ENCODE measurements around the gene RAX2. TPM values are rescaled to one million over a fixed set of nuclear protein-coding genes. Genes with fewer than 3 reads are reported as not detected.

Gene RAX2
- total and polyA plus RNA-seq, 7 experiments from 2014 or later: not detected

- Mint-ChIP-seq H3K4me3 (no peak overlapping the region), H3K36me3 (peaks cover 0 to 23% (median 4%) of the 10 kb centered on the region in 5 donors), H3K27ac (no peak overlapping the region), H3K27me3 (no peaks in the 10 kb centered on the region), H3K9me3 (no peaks in the 10 kb centered on the region), H3K4me1 (peaks cover 0 to 2% (median 0%) of the 10 kb centered on the region in 7 donors)
- ChIA-PET CTCF (no interaction called here), POLR2A (interaction anchor here (0.8 to 1.7 kb wide), 2 partner anchors 29 to 32 kb away, joined by 3 read pairs; partner anchors contain the start of gene MRPL54)
- no peaks in the 10 kb centered on the region for H3K27me3 ChIP-seq (ENCODE audit: control insufficient read depth in 2 of 2, insufficient read depth in 2 of 2, low read length in 2 of 2)
- no peaks in the 10 kb centered on the region for H3K9me3 ChIP-seq (ENCODE audit: control insufficient read depth in 2 of 3, low read length in 3 of 3)
- peaks cover 0 to 4% (median 0%) of the 10 kb centered on the region in 3 experiments for H3K36me3 ChIP-seq (ENCODE audit: control insufficient read depth in 2 of 3, insufficient read depth in 3 of 3, low read length in 3 of 3)
- no peak overlapping the region for H3K4me3 ChIP-seq (ENCODE audit: low read length)
- H3K4me1 ChIP-seq (ENCODE audit: control insufficient read depth in 2 of 2, insufficient read depth in 2 of 2, low read length in 2 of 2): no peaks in the 10 kb centered on the region
- DNase-seq (no peak), ATAC-seq (no peak)
- intact Hi-C loops (cut with micrococcal nuclease): no loop called here
- no peak overlapping the region for H3K27ac ChIP-seq (ENCODE audit: low read depth, low read length)
Observed at GRCh38 chr19:3730457-3730958, 41.5 kb downstream of the RAX2 start.

- CTCF ChIA-PET: interaction anchor here (0.7 kb wide), 1 partner anchor 38 kb away, joined by 3 read pairs; no protein-coding TSS in a partner anchor
- no peak for ATAC-seq
Observed at GRCh38 chr19:3725640-3726310, 46.3 kb downstream of the RAX2 start.

GRCh38 chr19:3725121-3725520, 46.9 kb downstream of the RAX2 start:
- H3K9me3 Mint-ChIP-seq: no peaks in the 10 kb centered on the region
- H3K36me3 ChIP-seq (ENCODE audit: control insufficient read depth in 2 of 3, insufficient read depth in 3 of 3, low read length in 3 of 3): no peaks in the 10 kb centered on the region
- H3K9me3 ChIP-seq (ENCODE audit: control insufficient read depth in 2 of 3, low read length in 3 of 3): no peaks in the 10 kb centered on the region
- peaks cover 0 to 44% (median 0%) of the 10 kb centered on the region in 5 donors for H3K27me3 Mint-ChIP-seq
- peaks cover 9 to 15% of the 10 kb centered on the region in 2 donors for H3K4me1 ChIP-seq (ENCODE audit: control insufficient read depth in 2 of 2, insufficient read depth in 2 of 2, low read length in 2 of 2)
- ATAC-seq: no peak
- H3K36me3 Mint-ChIP-seq: peaks cover 0 to 4% (median 0%) of the 10 kb centered on the region in 5 donors
- no peak overlapping the region for H3K4me3 ChIP-seq (ENCODE audit: low read length)
- no peak for DNase-seq
- POLR2A ChIA-PET: interaction anchor here (1.1 to 1.3 kb wide), 2 partner anchors 13 to 14 kb away, joined by 4 to 5 read pairs; no protein-coding TSS in a partner anchor
- H3K27me3 ChIP-seq (ENCODE audit: control insufficient read depth in 2 of 2, insufficient read depth in 2 of 2, low read length in 2 of 2): peaks cover 0 to 3% of the 10 kb centered on the region in 2 donors
- intact Hi-C loops (cut with micrococcal nuclease): no loop called here
- H3K4me3 Mint-ChIP-seq: no peak overlapping the region
- peak overlapping the region in 3 of 9 donors; percentile 39 to 70 (median 70) for H3K27ac Mint-ChIP-seq
- H3K4me1 Mint-ChIP-seq: peaks cover 0 to 21% (median 8%) of the 10 kb centered on the region in 7 donors
- CTCF ChIA-PET: interaction anchor here (0.6 to 1.1 kb wide), 3 partner anchors 33 to 71 kb away, joined by 3 read pairs; no protein-coding TSS in a partner anchor
- no peak overlapping the region for H3K27ac ChIP-seq (ENCODE audit: low read depth, low read length)

More at GRCh38 chr19:3725640-3726310, 46.3 kb downstream of the RAX2 start:
- Histone ChIP-seq H3K4me3 (ENCODE audit: low read length) (no peak overlapping the region), H3K36me3 (ENCODE audit: control insufficient read depth in 2 of 3, insufficient read depth in 3 of 3, low read length in 3 of 3) (no peaks in the 10 kb centered on the region), H3K27me3 (ENCODE audit: control insufficient read depth in 2 of 2, insufficient read depth in 2 of 2, low read length in 2 of 2) (peaks cover 0 to 3% of the 10 kb centered on the region in 2 donors), H3K9me3 (ENCODE audit: control insufficient read depth in 2 of 3, low read length in 3 of 3) (no peaks in the 10 kb centered on the region), H3K4me1 (ENCODE audit: control insufficient read depth in 2 of 2, insufficient read depth in 2 of 2, low read length in 2 of 2) (peaks cover 9 to 14% of the 10 kb centered on the region in 2 donors), H3K27ac (ENCODE audit: low read depth, low read length) (no peak overlapping the region)
- Mint-ChIP-seq H3K36me3 (peaks cover 0 to 8% (median 0%) of the 10 kb centered on the region in 5 donors), H3K4me1 (peaks cover 0 to 20% (median 6%) of the 10 kb centered on the region in 7 donors), H3K4me3 (no peak overlapping the region), H3K27me3 (peaks cover 0 to 38% (median 0%) of the 10 kb centered on the region in 5 donors), H3K27ac (no peak overlapping the region), H3K9me3 (no peaks in the 10 kb centered on the region)
- intact Hi-C loops (cut with micrococcal nuclease): no loop called here
- POLR2A ChIA-PET: interaction anchor here (1.3 kb wide), 1 partner anchor 12 kb away, joined by 4 read pairs; no protein-coding TSS in a partner anchor
- no peak for DNase-seq

GRCh38 chr19:3723883-3724282, 48.1 kb downstream of the RAX2 start:
- Mint-ChIP-seq H3K4me3 (no peak overlapping the region), H3K36me3 (no peaks in the 10 kb centered on the region)
- POLR2A ChIA-PET: interaction anchor here (0.6 kb wide), 1 partner anchor 38 kb away, joined by 6 read pairs; the partner anchor contains the start of genes APBA3 and MRPL54

GRCh38 chr19:3723110-3723488, 48.9 kb downstream of the RAX2 start:
- peaks cover 9 to 15% of the 10 kb centered on the region in 2 donors for H3K4me1 ChIP-seq (ENCODE audit: control insufficient read depth in 2 of 2, insufficient read depth in 2 of 2, low read length in 2 of 2)
- no peaks in the 10 kb centered on the region for H3K9me3 Mint-ChIP-seq
- H3K36me3 Mint-ChIP-seq: no peaks in the 10 kb centered on the region
- no peak overlapping the region for H3K4me3 ChIP-seq (ENCODE audit: low read length)
- ChIA-PET POLR2A (interaction anchor here (0.8 kb wide), 1 partner anchor 38 kb away, joined by 3 read pairs; no protein-coding TSS in a partner anchor), CTCF (no interaction called here)
- intact Hi-C loops (cut with micrococcal nuclease): no loop called here
- peaks cover 0 to 21% (median 8%) of the 10 kb centered on the region in 7 donors for H3K4me1 Mint-ChIP-seq
- no peaks in the 10 kb centered on the region for H3K36me3 ChIP-seq (ENCODE audit: control insufficient read depth in 2 of 3, insufficient read depth in 3 of 3, low read length in 3 of 3)
- H3K9me3 ChIP-seq (ENCODE audit: control insufficient read depth in 2 of 3, low read length in 3 of 3): no peaks in the 10 kb centered on the region
- H3K4me3 Mint-ChIP-seq: peak overlapping the region in 6 of 10 donors; percentile 10 to 86 (median 46)
- peak overlapping the region in 4 of 9 donors; percentile 9 to 65 (median 26) for H3K27ac Mint-ChIP-seq
- H3K27me3 ChIP-seq (ENCODE audit: control insufficient read depth in 2 of 2, insufficient read depth in 2 of 2, low read length in 2 of 2): peaks cover 0 to 3% of the 10 kb centered on the region in 2 donors
- H3K27me3 Mint-ChIP-seq: peaks cover 0 to 54% (median 0%) of the 10 kb centered on the region in 5 donors
- H3K27ac ChIP-seq (ENCODE audit: low read depth, low read length): no peak overlapping the region
- ATAC-seq: no peak
- DNase-seq: no peak

More at GRCh38 chr19:3723883-3724282, 48.1 kb downstream of the RAX2 start:
- intact Hi-C loops (cut with micrococcal nuclease): no loop called here
- Histone ChIP-seq H3K36me3 (ENCODE audit: control insufficient read depth in 2 of 3, insufficient read depth in 3 of 3, low read length in 3 of 3) (no peaks in the 10 kb centered on the region), H3K4me3 (ENCODE audit: low read length) (no peak overlapping the region), H3K27ac (ENCODE audit: low read depth, low read length) (no peak overlapping the region), H3K4me1 (ENCODE audit: control insufficient read depth in 2 of 2, insufficient read depth in 2 of 2, low read length in 2 of 2) (peaks cover 9 to 15% of the 10 kb centered on the region in 2 donors), H3K27me3 (ENCODE audit: control insufficient read depth in 2 of 2, insufficient read depth in 2 of 2, low read length in 2 of 2) (peaks cover 0 to 3% of the 10 kb centered on the region in 2 donors), H3K9me3 (ENCODE audit: control insufficient read depth in 2 of 3, low read length in 3 of 3) (no peaks in the 10 kb centered on the region)
- CTCF ChIA-PET: interaction anchor here (0.9 to 1.1 kb wide), 2 partner anchors 34 to 98 kb away, joined by 3 read pairs; no protein-coding TSS in a partner anchor
- peaks cover 0 to 54% (median 0%) of the 10 kb centered on the region in 5 donors for H3K27me3 Mint-ChIP-seq
- H3K27ac Mint-ChIP-seq: peak overlapping the region in 2 of 9 donors; percentile 12 to 57
- ATAC-seq (no peak), DNase-seq (no peak)
- no peaks in the 10 kb centered on the region for H3K9me3 Mint-ChIP-seq
- H3K4me1 Mint-ChIP-seq: peaks cover 0 to 21% (median 8%) of the 10 kb centered on the region in 7 donors

- intact Hi-C loops (cut with micrococcal nuclease): no loop called here
- Histone ChIP-seq H3K4me1 (ENCODE audit: control insufficient read depth in 2 of 2, insufficient read depth in 2 of 2, low read length in 2 of 2) (peaks cover 9 to 15% of the 10 kb centered on the region in 2 donors), H3K27ac (ENCODE audit: low read depth, low read length) (no peak overlapping the region), H3K9me3 (ENCODE audit: control insufficient read depth in 2 of 3, low read length in 3 of 3) (no peaks in the 10 kb centered on the region), H3K4me3 (ENCODE audit: low read length) (peak overlapping the region; percentile 61), H3K36me3 (ENCODE audit: control insufficient read depth in 2 of 3, insufficient read depth in 3 of 3, low read length in 3 of 3) (no peaks in the 10 kb centered on the region), H3K27me3 (ENCODE audit: control insufficient read depth in 2 of 2, insufficient read depth in 2 of 2, low read length in 2 of 2) (peaks cover 0 to 3% of the 10 kb centered on the region in 2 donors)
- CTCF ChIA-PET: interaction anchor here (2.3 kb wide), 1 partner anchor 40 kb away, joined by 9 read pairs; the partner anchor contains the start of gene MRPL54
- no peak for DNase-seq
- POLR2A ChIA-PET: interaction anchor here (0.5 to 2.0 kb wide), 5 partner anchors 38 to 524 kb away, joined by 3 to 15 read pairs (median 3); partner anchors contain the start of genes APBA3, MRPL54 and YJU2
- Mint-ChIP-seq H3K9me3 (no peaks in the 10 kb centered on the region), H3K27me3 (peaks cover 0 to 54% (median 0%) of the 10 kb centered on the region in 5 donors), H3K4me1 (peaks cover 0 to 21% (median 8%) of the 10 kb centered on the region in 7 donors), H3K36me3 (no peaks in the 10 kb centered on the region), H3K4me3 (peak overlapping the region in 9 of 10 donors; percentile 76 to 87 (median 81)), H3K27ac (peak overlapping the region in 6 of 9 donors; percentile 9 to 87 (median 57))
- no peak for ATAC-seq
Observed at GRCh38 chr19:3722443-3723109, 49.5 kb downstream of the RAX2 start.

All from naive thymus-derived CD4-positive, alpha-beta T cell (primary cell).